Measurements from ENCODE around the gene MALL. TPM values are rescaled to one million over a fixed set of nuclear protein-coding genes. Genes with fewer than 3 reads are reported as not detected.

MALL gene
- total and polyA plus RNA-seq, 2 of the 13 experiments (the other 11 are each of a cell fraction or from before 2014, with no cell fraction given): not detected

DNA sequence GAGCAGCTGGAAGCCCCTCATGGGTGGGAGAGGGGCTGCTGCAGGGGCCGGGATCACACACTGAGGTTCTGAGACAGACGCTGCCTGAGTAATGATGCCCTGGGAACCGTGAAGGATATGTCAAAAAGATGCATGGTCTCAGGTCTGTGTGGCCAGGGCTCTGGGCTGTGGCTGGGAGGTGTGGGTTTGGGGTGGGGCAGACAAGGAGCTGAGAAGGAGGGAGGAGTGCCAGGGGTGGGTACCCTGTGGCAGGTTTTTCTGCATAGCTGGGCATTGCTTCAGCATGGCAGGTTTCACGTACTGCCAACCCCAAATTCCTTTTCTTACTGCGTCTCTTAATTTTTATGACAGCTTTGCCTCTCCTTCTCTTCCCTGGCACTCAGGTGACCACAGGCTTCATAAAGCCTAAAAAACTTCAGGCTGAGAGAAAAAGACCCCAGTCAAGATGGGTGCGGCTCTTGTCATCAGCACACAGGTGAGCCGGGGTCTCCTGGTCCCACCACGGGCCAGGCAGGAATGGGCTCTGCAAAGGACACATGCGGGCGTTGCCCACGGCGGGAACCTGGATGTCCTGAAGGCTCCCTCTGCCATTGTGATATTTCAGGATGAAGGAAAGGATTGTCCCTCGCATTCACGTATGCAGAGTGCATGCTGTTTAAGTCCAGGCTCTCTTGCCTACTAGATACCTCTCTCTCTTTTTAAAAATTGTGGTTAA, 18.0 kb downstream of the MALL start:
- no peaks in the 10 kb centered on the region for H4K20me1 ChIP-seq (ENCODE audit: insufficient read depth, low read length)
- ATAC-seq: no peak
- BruUV-seq (replicated peaks): no TSS peak
- peaks cover 0 to 6% of the 10 kb centered on the region in 2 experiments; a peak in 2 of 5 replicates for H3K27me3 ChIP-seq (ENCODE audit: control insufficient read depth in 1 of 2, insufficient read depth in 2 of 2, low read length in 2 of 2)
- intact Hi-C loops (cut with micrococcal nuclease; ENCODE audit: unreplicated experiment): no loop called here
- no peak overlapping the region for H3K9ac ChIP-seq (ENCODE audit: insufficient read depth, low read depth, low read length)
- TF ChIP-seq TBP (CRISPR knock-in tag; IDR thresholded peaks at IDR 0.05): no peak
- no peak for TF ChIP-seq NFKB2 (CRISPR knock-in tag; IDR thresholded peaks at IDR 0.05; ENCODE audit: borderline replicate concordance)
- no peak for TF ChIP-seq NFIC (IDR thresholded peaks at IDR 0.05; ENCODE audit: low read length)
- TF ChIP-seq SATB2 (CRISPR knock-in tag; IDR thresholded peaks at IDR 0.05): no peak
- TF ChIP-seq SAP130 (CRISPR knock-in tag; IDR thresholded peaks at IDR 0.05; ENCODE audit: low read depth): no peak
- TF ChIP-seq, protein P1, sequence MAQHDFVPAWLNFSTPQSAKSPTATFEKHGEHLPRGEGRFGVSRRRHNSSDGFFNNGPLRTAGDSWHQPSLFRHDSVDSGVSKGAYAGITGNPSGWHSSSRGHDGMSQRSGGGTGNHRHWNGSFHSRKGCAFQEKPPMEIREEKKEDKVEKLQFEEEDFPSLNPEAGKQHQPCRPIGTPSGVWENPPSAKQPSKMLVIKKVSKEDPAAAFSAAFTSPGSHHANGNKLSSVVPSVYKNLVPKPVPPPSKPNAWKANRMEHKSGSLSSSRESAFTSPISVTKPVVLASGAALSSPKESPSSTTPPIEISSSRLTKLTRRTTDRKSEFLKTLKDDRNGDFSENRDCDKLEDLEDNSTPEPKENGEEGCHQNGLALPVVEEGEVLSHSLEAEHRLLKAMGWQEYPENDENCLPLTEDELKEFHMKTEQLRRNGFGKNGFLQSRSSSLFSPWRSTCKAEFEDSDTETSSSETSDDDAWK (CRISPR knock-in tag; IDR thresholded peaks at IDR 0.05): no peak
- no peak for TF ChIP-seq NFYC (CRISPR knock-in tag; IDR thresholded peaks at IDR 0.05)
- TF ChIP-seq, protein P2, sequence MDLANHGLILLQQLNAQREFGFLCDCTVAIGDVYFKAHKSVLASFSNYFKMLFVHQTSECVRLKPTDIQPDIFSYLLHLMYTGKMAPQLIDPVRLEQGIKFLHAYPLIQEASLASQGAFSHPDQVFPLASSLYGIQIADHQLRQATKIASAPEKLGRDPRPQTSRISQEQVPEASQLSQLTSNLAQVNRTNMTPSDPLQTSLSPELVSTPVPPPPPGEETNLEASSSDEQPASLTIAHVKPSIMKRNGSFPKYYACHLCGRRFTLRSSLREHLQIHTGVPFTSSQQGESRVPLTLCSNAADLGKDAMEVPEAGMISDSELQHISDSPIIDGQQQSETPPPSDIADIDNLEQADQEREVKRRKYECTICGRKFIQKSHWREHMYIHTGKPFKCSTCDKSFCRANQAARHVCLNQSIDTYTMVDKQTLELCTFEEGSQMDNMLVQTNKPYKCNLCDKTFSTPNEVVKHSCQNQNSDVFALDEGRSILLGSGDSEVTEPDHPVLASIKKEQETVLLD (CRISPR knock-in tag; IDR thresholded peaks at IDR 0.05; ENCODE audit: low read depth): no peak
- TF ChIP-seq RXRB (CRISPR knock-in tag; IDR thresholded peaks at IDR 0.05; ENCODE audit: borderline replicate concordance): no peak
- TF ChIP-seq, protein P3, sequence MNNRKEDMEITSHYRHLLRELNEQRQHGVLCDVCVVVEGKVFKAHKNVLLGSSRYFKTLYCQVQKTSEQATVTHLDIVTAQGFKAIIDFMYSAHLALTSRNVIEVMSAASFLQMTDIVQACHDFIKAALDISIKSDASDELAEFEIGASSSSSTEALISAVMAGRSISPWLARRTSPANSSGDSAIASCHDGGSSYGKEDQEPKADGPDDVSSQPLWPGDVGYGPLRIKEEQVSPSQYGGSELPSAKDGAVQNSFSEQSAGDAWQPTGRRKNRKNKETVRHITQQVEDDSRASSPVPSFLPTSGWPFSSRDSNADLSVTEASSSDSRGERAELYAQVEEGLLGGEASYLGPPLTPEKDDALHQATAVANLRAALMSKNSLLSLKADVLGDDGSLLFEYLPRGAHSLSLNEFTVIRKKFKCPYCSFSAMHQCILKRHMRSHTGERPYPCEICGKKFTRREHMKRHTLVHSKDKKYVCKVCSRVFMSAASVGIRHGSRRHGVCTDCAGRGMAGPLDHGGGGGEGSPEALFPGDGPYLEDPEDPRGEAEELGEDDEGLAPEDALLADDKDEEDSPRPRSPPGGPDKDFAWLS (CRISPR knock-in tag; IDR thresholded peaks at IDR 0.05; ENCODE audit: borderline replicate concordance): no peak
- H2AFZ ChIP-seq (ENCODE audit: low read length): no peak overlapping the region
- H3K36me3 ChIP-seq (replicated peaks in 1 of 2; ENCODE audit: control insufficient read depth in 1 of 2, insufficient read depth in 2 of 2, low read length in 2 of 2): no peaks in the 10 kb centered on the region
- no peak overlapping the region for H3K4me3 ChIP-seq (replicated peaks in 1 of 3; ENCODE audit: insufficient read depth in 1 of 3, low read depth in 2 of 3, low read length in 3 of 3)
- H3K9me3 ChIP-seq (ENCODE audit: low read length): no peaks in the 10 kb centered on the region
- CTCF ChIA-PET (ENCODE audit: low intra/inter-chr PET ratio, low total read pairs): no interaction called here
- H3K4me1 ChIP-seq (ENCODE audit: insufficient read depth, low read length): peaks cover 20% of the 10 kb centered on the region
- POLR2A ChIA-PET: no interaction called here
- no peak overlapping the region for H3K27ac ChIP-seq (ENCODE audit: extremely low read length, insufficient read depth, low read length)
- in situ Hi-C loops (cut with HindIII; ENCODE audit: extremely low pct_ligation_motif_present, low pct_unique_long_range_greater_than_20kb): no loop called here
- FAIRE-seq: no peak
- H3K79me2 ChIP-seq (ENCODE audit: insufficient read depth, low read length): no peaks in the 10 kb centered on the region
- no peak for DNase-seq (ENCODE audit: low spot score)
- no peak overlapping the region for H3K4me2 ChIP-seq (ENCODE audit: low read depth, low read length)
- WGBS (ENCODE audit: low lambda C conversion rate): 59% methylated on average over 13 of the region's 14 CpGs
